H9 (cell line): ENCODE measurements around the gene LPAR3. TPM values are rescaled to one million over a fixed set of nuclear protein-coding genes. Genes with fewer than 3 reads are reported as not detected.

Source experiments
- DNase-seq: peaks from one replicate; pipeline ENCODE4 v3.0.0-alpha.2; 2017
- H2AFZ ChIP-seq: one replicate; pipeline ENCODE4 v1.6.1; 2013; ENCODE audit warnings: mild to moderate bottlenecking, low read length, control low read depth, moderate library complexity
- H2AK5ac ChIP-seq: 2 replicates; pipeline ENCODE4 v1.6.1; 2013; ENCODE audit warnings: low read length, control low read depth, mixed read lengths; ENCODE audit not compliant: insufficient read length
- H2BK120ac ChIP-seq: one replicate; pipeline ENCODE4 v1.6.1; 2013; ENCODE audit warnings: low read depth, mild to moderate bottlenecking, low read length, control low read depth, inconsistent platforms; ENCODE audit not compliant: poor library complexity, severe bottlenecking
- H2BK12ac ChIP-seq: 2 replicates; pipeline ENCODE4 v1.6.1; 2013; ENCODE audit warnings: low read length, control low read depth, mixed read lengths, low read depth; ENCODE audit not compliant: insufficient read length
- H2BK15ac ChIP-seq: 2 replicates; pipeline ENCODE4 v1.6.1; 2013; ENCODE audit warnings: low read depth, low read length, control low read depth
- H2BK20ac ChIP-seq: one replicate; pipeline ENCODE4 v1.6.1; 2013; ENCODE audit warnings: low read depth, mild to moderate bottlenecking, low read length, control low read depth, inconsistent platforms; ENCODE audit not compliant: poor library complexity, severe bottlenecking
- H2BK5ac ChIP-seq: 2 replicates; pipeline ENCODE4 v1.6.1; 2013; ENCODE audit warnings: low read length, control low read depth, mixed read lengths; ENCODE audit not compliant: insufficient read length
- H3K14ac ChIP-seq: 2 replicates; pipeline ENCODE4 v1.6.1; 2013; ENCODE audit warnings: low read length, control low read depth; ENCODE audit not compliant: insufficient read depth
- H3K18ac ChIP-seq: 2 replicates; pipeline ENCODE4 v1.6.1; 2013; ENCODE audit warnings: low read depth, mild to moderate bottlenecking, mixed read lengths, low read length, control low read depth; ENCODE audit not compliant: insufficient read length
- H3K23ac ChIP-seq: 2 replicates; pipeline ENCODE4 v1.6.1; 2013; ENCODE audit warnings: low read length, control low read depth, mixed read lengths, low read depth; ENCODE audit not compliant: insufficient read length
- H3K23me2 ChIP-seq: 2 replicates; pipeline ENCODE4 v1.6.1; 2013; ENCODE audit warnings: low read depth, mild to moderate bottlenecking, mixed read lengths, low read length, control low read depth; ENCODE audit not compliant: insufficient read length, poor library complexity, severe bottlenecking
- H3K27ac ChIP-seq: 2 replicates; pipeline ENCODE4 v1.5.1; 2013; ENCODE audit warnings: low read length, control low read depth, mixed read lengths, low read depth; ENCODE audit not compliant: insufficient read length
- H3K27me3 ChIP-seq: 2 replicates; pipeline ENCODE4 v1.6.1; 2013; ENCODE audit warnings: low read length, control low read depth, inconsistent platforms; ENCODE audit not compliant: insufficient read depth
- H3K4ac ChIP-seq: 2 replicates; pipeline ENCODE4 v1.6.1; 2013; ENCODE audit warnings: low read depth, mild to moderate bottlenecking, control low read depth, inconsistent platforms, low read length, moderate library complexity
- H3K4me1 ChIP-seq: 2 replicates; pipeline ENCODE4 v1.6.1; 2013; ENCODE audit warnings: low read length, control low read depth, inconsistent platforms; ENCODE audit not compliant: insufficient read depth
- H3K4me2 ChIP-seq: 2 replicates; pipeline ENCODE4 v1.6.1; 2013; ENCODE audit warnings: low read length, control low read depth, mixed read lengths; ENCODE audit not compliant: insufficient read length, insufficient read depth
- H3K56ac ChIP-seq: 2 replicates; pipeline ENCODE4 v1.6.1; 2013; ENCODE audit warnings: low read depth, mild to moderate bottlenecking, mixed read lengths, low read length, control low read depth; ENCODE audit not compliant: insufficient read length
- H3K79me1 ChIP-seq: 2 replicates; pipeline ENCODE4 v1.6.1; 2013; ENCODE audit warnings: low read depth, mild to moderate bottlenecking, moderate library complexity, low read length, control low read depth, inconsistent platforms; ENCODE audit not compliant: insufficient read depth, poor library complexity, severe bottlenecking
- H3K79me2 ChIP-seq: 2 replicates; pipeline ENCODE4 v1.6.1; 2013; ENCODE audit warnings: low read length, control low read depth, inconsistent platforms; ENCODE audit not compliant: insufficient read depth
- H3K9ac ChIP-seq: 2 replicates; pipeline ENCODE4 v1.6.1; 2013; ENCODE audit warnings: low read length, control low read depth, mixed read lengths; ENCODE audit not compliant: insufficient read length; ENCODE audit errors: extremely low read depth
- H3K9me3 ChIP-seq: one replicate; pipeline ENCODE4 v1.6.1; 2013; ENCODE audit warnings: low read depth, low read length, inconsistent platforms; ENCODE audit not compliant: control insufficient read depth
- H3T11ph ChIP-seq: one replicate; pipeline ENCODE4 v1.6.1; 2013; ENCODE audit warnings: mild to moderate bottlenecking, low read length, control low read depth, inconsistent platforms
- H4K20me1 ChIP-seq: one replicate; pipeline ENCODE4 v1.6.1; 2013; ENCODE audit not compliant: control insufficient read depth, insufficient read length, insufficient read depth
- H4K5ac ChIP-seq: 2 replicates; pipeline ENCODE4 v1.6.1; 2013; ENCODE audit warnings: low read depth, mild to moderate bottlenecking, mixed read lengths, low read length, control low read depth; ENCODE audit not compliant: insufficient read length
- H4K8ac ChIP-seq: replicated peaks from 2 replicates; pipeline ENCODE4 v1.6.1; 2013; ENCODE audit warnings: low read length, control low read depth, mixed read lengths, low read depth; ENCODE audit not compliant: insufficient read length
- H4K91ac ChIP-seq: 2 replicates; pipeline ENCODE4 v1.6.1; 2013; ENCODE audit warnings: low read depth, mild to moderate bottlenecking, moderate library complexity, mixed read lengths, low read length, control low read depth; ENCODE audit not compliant: insufficient read length
- H3K27ac Mint-ChIP-seq, 3 experiments: 2 replicates in 2 of 3; 3 replicates in 1 of 3; pipeline ENCODE4 v1.8.0; 2020 to 2021; ENCODE audit warnings: mixed read lengths in 3 of 3, mild to moderate bottlenecking in 1 of 3, moderate library complexity in 1 of 3
- H3K27me3 Mint-ChIP-seq: 2 replicates; pipeline ENCODE4 v1.8.0; 2021; ENCODE audit warnings: low read depth, mild to moderate bottlenecking, moderate library complexity, mixed read lengths
- H3K36me3 Mint-ChIP-seq, 3 experiments: 2 replicates in 2 of 3; 3 replicates in 1 of 3; pipeline ENCODE4 v1.8.0; 2020 to 2021; ENCODE audit warnings: low read depth in 3 of 3, mixed read lengths in 3 of 3; ENCODE audit not compliant: insufficient read depth in 1 of 3
- H3K4me1 Mint-ChIP-seq, 2 experiments: 2 replicates each; pipeline ENCODE4 v1.8.0; 2020; ENCODE audit warnings: mixed read lengths in 2 of 2
- H3K4me3 Mint-ChIP-seq, 2 experiments: 2 replicates in 1 of 2; 3 replicates in 1 of 2; pipeline ENCODE4 v1.8.0; 2020 to 2021; ENCODE audit warnings: mild to moderate bottlenecking in 2 of 2, mixed read lengths in 2 of 2, moderate library complexity in 1 of 2
- H3K9me3 Mint-ChIP-seq, 2 experiments: 2 replicates in 1 of 2; 3 replicates in 1 of 2; pipeline ENCODE4 v1.8.0; 2020; ENCODE audit warnings: mild to moderate bottlenecking in 2 of 2, mixed read lengths in 2 of 2, moderate library complexity in 1 of 2
- WGBS: extraction: QIAGEN DNeasy Blood & Tissue Kit; methylation state at CpG from one replicate; pipeline ENCODE4 v1.1.7; 2013; ENCODE audit warnings: missing lambda C conversion rate, low lambda C conversion rate, mixed read lengths; ENCODE audit not compliant: insufficient read length; ENCODE audit errors: extremely low coverage; 5-methylcytosine and 5-hydroxymethylcytosine counted together
- total RNA-seq: library from RNA; stranded (reverse); gene quantifications from 2 replicates; pipeline ENCODE4 v1.2.1, GENCODE V29; 2021
- TF ChIP-seq, protein P1 (sequence below): fragments of 200-600 bp; sonication (generic); conservative IDR thresholded peaks from 3 replicates; pipeline ENCODE4 v1.8.0; 2021; ENCODE audit warnings: antibody characterized with exemption, mild to moderate bottlenecking

Gene LPAR3
- total RNA-seq, 1 experiment from 2014 or later = 3.0 TPM

DNA sequence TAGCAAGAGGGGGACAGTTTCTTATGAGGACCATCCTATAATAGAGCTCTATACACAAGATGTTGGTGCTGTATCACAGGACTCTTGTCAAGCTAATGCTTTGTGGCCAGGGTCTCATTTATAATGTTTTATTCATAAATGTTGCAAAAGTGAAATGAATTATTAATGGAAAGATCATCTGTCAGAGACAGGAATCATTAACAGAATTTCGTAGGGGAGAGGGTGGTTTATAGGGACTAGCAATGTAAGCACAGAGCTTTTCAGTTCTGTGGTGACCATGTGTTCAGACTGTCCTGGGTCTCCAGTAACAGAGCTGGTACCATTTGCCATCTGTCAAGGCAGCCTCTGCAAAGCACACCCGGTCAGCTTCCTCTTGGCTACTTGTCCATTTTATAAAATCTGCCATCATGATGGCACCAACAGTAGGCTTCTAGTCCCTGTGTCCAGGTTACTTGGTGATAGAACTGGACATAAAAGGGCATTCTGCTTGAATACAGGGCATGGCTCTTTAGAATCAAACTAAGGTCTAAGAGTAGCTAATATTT lies 36.2 kb downstream of the LPAR3 start:
- Histone ChIP-seq H3K14ac (no peak overlapping the region), H3K9me3 (no peaks in the 10 kb centered on the region), H4K8ac (no peak overlapping the region), H3K4ac (no peak overlapping the region), H4K5ac (no peak overlapping the region), H3K27me3 (no peaks in the 10 kb centered on the region), H2BK12ac (no peak overlapping the region), H3K18ac (no peak overlapping the region), H4K91ac (no peak overlapping the region), H3T11ph (no peak overlapping the region), H3K79me1 (no peaks in the 10 kb centered on the region), H3K27ac (no peak overlapping the region), H2BK5ac (no peak overlapping the region), H3K79me2 (no peaks in the 10 kb centered on the region), H4K20me1 (no peaks in the 10 kb centered on the region), H3K23me2 (no peaks in the 10 kb centered on the region), H2BK20ac (no peak overlapping the region), H3K56ac (no peak overlapping the region), H3K9ac (no peak overlapping the region), H3K4me1 (no peaks in the 10 kb centered on the region), H2BK120ac (no peak overlapping the region), H3K4me2 (no peak overlapping the region), H2AFZ (no peak overlapping the region), H2BK15ac (no peak overlapping the region), H2AK5ac (no peak overlapping the region), H3K23ac (no peak overlapping the region)
- Mint-ChIP-seq H3K4me1 (no peaks in the 10 kb centered on the region), H3K9me3 (no peaks in the 10 kb centered on the region), H3K36me3 (peaks cover 0 to 16% (median 0%) of the 10 kb centered on the region in 3 experiments; a peak in 2 of 7 replicates), H3K27me3 (peaks cover 2% of the 10 kb centered on the region; the same call in 1 of the 2 replicates), H3K27ac (no peak overlapping the region; a peak in 1 of 7 replicates), H3K4me3 (no peak overlapping the region)
- TF ChIP-seq, protein P1, sequence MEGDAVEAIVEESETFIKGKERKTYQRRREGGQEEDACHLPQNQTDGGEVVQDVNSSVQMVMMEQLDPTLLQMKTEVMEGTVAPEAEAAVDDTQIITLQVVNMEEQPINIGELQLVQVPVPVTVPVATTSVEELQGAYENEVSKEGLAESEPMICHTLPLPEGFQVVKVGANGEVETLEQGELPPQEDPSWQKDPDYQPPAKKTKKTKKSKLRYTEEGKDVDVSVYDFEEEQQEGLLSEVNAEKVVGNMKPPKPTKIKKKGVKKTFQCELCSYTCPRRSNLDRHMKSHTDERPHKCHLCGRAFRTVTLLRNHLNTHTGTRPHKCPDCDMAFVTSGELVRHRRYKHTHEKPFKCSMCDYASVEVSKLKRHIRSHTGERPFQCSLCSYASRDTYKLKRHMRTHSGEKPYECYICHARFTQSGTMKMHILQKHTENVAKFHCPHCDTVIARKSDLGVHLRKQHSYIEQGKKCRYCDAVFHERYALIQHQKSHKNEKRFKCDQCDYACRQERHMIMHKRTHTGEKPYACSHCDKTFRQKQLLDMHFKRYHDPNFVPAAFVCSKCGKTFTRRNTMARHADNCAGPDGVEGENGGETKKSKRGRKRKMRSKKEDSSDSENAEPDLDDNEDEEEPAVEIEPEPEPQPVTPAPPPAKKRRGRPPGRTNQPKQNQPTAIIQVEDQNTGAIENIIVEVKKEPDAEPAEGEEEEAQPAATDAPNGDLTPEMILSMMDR = no peak
- no peak for DNase-seq
- no CpG with 5 or more reads among the region's 2 CpGs for WGBS
